HCT116 (cell line): ENCODE results near the gene ARHGAP28. TPM values are rescaled to one million over a fixed set of nuclear protein-coding genes. Genes with fewer than 3 reads are reported as not detected.

Source experiments
- ATAC-seq: fragments of 200-7000 bp; cut with Tn5 transposase; 2 replicates; pipeline ENCODE4 v1.9.1; 2020; ENCODE audit warnings: mild to moderate bottlenecking, moderate library complexity
- BruUV-seq: library from RNA; stranded (reverse); fragments of 400-500 nt; replicated peaks from 2 replicates; lab custom pipeline; 2021; lab: Mats Ljungman, UMichigan
- CTCF ChIA-PET: fragments of 300-600 bp; sonication (Branson Sonifier 250); formaldehyde crosslinking; loops from one replicate; lab custom pipeline; 2021; ENCODE audit warnings: antibody characterized with exemption; lab: Charles Lee
- POLR2A ChIA-PET: fragments of 300-600, 350-600 bp; sonication (Branson Sonifier 250); formaldehyde crosslinking; loops from one replicate; lab custom pipeline; 2021; ENCODE audit warnings: antibody characterized with exemption; lab: Charles Lee
- RAD21 ChIA-PET, 2 experiments: fragments of 300-600 bp; sonication (Branson Sonifier 250); formaldehyde crosslinking; loops; one replicate each; lab custom pipeline; 2023; ENCODE audit warnings: low total read pairs in 2 of 2; ENCODE audit not compliant: uncharacterized antibody in 2 of 2, unreplicated experiment in 2 of 2, low non-redundant PET in 1 of 2; lab: Charles Lee
- DNase-seq: peaks from one replicate; pipeline ENCODE4 v3.0.0-alpha.2; 2010; ENCODE audit warnings: low read depth, low spot score
- H2AFZ ChIP-seq: fragments of 200-600 bp; shearing (Covaris generic), sonication (generic); 2 replicates; pipeline ENCODE4 v1.6.1; 2017; ENCODE audit warnings: low read depth, mixed run types, mixed read lengths, antibody characterized with exemption, low read length; ENCODE audit not compliant: poor library complexity, severe bottlenecking
- H3K27ac ChIP-seq: 2 replicates; pipeline ENCODE4 v1.5.1; 2012; ENCODE audit warnings: low read depth, low read length
- H3K27me3 ChIP-seq: fragments of 200-600 bp; sonication (generic); 2 replicates; pipeline ENCODE4 v1.6.1; 2016; ENCODE audit warnings: mixed run types, low read length, mixed read lengths; ENCODE audit not compliant: insufficient read depth
- H3K36me3 ChIP-seq, 2 experiments: fragments of 200-500 bp in 1 of 2; fragments of 200-600 bp in 1 of 2; sonication (Bioruptor generic) in 1 of 2; sonication (generic) in 1 of 2; 2 replicates each; pipeline versions ENCODE4 v1.5.1 to v1.6.1; 2014 to 2016; ENCODE audit warnings: low read length in 2 of 2, inconsistent platforms in 1 of 2, mixed read lengths in 1 of 2, mixed run types in 1 of 2; ENCODE audit not compliant: insufficient read depth in 2 of 2, control insufficient read depth in 1 of 2
- H3K4me1 ChIP-seq, 2 experiments: fragments of 200-600 bp in 1 of 2; sonication (generic) in 1 of 2; 2 replicates each; pipeline versions ENCODE4 v1.5.1 to v1.6.1; 2012 to 2017; ENCODE audit warnings: low read length in 2 of 2, inconsistent platforms in 1 of 2, mild to moderate bottlenecking in 1 of 2, mixed read lengths in 1 of 2, mixed run types in 1 of 2, moderate library complexity in 1 of 2; ENCODE audit not compliant: insufficient read depth in 2 of 2, control insufficient read depth in 1 of 2
- H3K4me2 ChIP-seq: fragments of 200-600 bp; sonication (generic); 2 replicates; pipeline ENCODE4 v1.6.1; 2017; ENCODE audit warnings: mixed run types, low read length, mixed read lengths
- H3K4me3 ChIP-seq, 2 experiments: fragments of 200-600 bp in 1 of 2; sonication (generic) in 1 of 2; replicated peaks in 1 of 2; 2 replicates each; pipeline ENCODE4 v1.5.1; 2011 to 2016; ENCODE audit warnings: low read length in 2 of 2, control low read depth in 1 of 2, low read depth in 1 of 2, mild to moderate bottlenecking in 1 of 2, mixed read lengths in 1 of 2, mixed run types in 1 of 2
- H3K79me2 ChIP-seq: fragments of 200-600 bp; sonication (generic); 2 replicates; pipeline ENCODE4 v1.6.1; 2017; ENCODE audit warnings: mild to moderate bottlenecking, mixed run types, low read length, moderate library complexity, mixed read lengths; ENCODE audit not compliant: insufficient read depth
- H3K9ac ChIP-seq: fragments of 200-600 bp; sonication (generic); 2 replicates; pipeline ENCODE4 v1.6.1; 2016; ENCODE audit warnings: low read length, mixed read lengths
- H3K9me2 ChIP-seq: fragments of 200-600 bp; sonication (generic), shearing (Covaris generic); 2 replicates; pipeline ENCODE4 v1.6.1; 2017; ENCODE audit warnings: mixed run types, mild to moderate bottlenecking, moderate library complexity; ENCODE audit not compliant: insufficient read depth
- H3K9me3 ChIP-seq, 2 experiments: fragments of 200-500 bp in 1 of 2; fragments of 200-600 bp in 1 of 2; sonication (Bioruptor generic) in 1 of 2; sonication (generic) in 1 of 2; 2 replicates each; pipeline ENCODE4 v1.6.1; 2014 to 2017; ENCODE audit warnings: low read length in 2 of 2, mixed read lengths in 2 of 2, inconsistent platforms in 1 of 2, low read depth in 1 of 2, mild to moderate bottlenecking in 1 of 2, mixed run types in 1 of 2, moderate library complexity in 1 of 2; ENCODE audit not compliant: control insufficient read depth in 1 of 2, insufficient read depth in 1 of 2
- H4K20me1 ChIP-seq: fragments of 200-600 bp; sonication (generic), shearing (Covaris generic); 2 replicates; pipeline ENCODE4 v1.6.1; 2017; ENCODE audit warnings: mixed run types, mild to moderate bottlenecking, moderate library complexity; ENCODE audit not compliant: insufficient read depth
- ATF3 ChIP-seq: IDR thresholded peaks from 2 replicates; pipeline ENCODE4 v1.6.1; 2012
- CTCF ChIP-seq, 3 experiments: fragments of 200-600 bp in 1 of 3; sonication (generic) in 1 of 3; IDR thresholded peaks in 2 of 3; conservative IDR thresholded peaks in 1 of 3; 2 replicates each; pipeline ENCODE4 v1.5.1; 2012 to 2017; ENCODE audit warnings: low read depth in 2 of 3, low read length in 2 of 3, antibody characterized with exemption in 1 of 3, borderline replicate concordance in 1 of 3, control low read depth in 1 of 3, mild to moderate bottlenecking in 1 of 3, mixed read lengths in 1 of 3, mixed run types in 1 of 3, moderate library complexity in 1 of 3; ENCODE audit not compliant: insufficient read depth in 1 of 3
- FOSL1 ChIP-seq: IDR thresholded peaks from 2 replicates; pipeline ENCODE4 v1.6.1; 2012; ENCODE audit warnings: low read depth
- MAX ChIP-seq: IDR thresholded peaks from 2 replicates; pipeline ENCODE4 v1.6.1; 2012
- RAD21 ChIP-seq: IDR thresholded peaks from 2 replicates; pipeline ENCODE4 v1.6.1; 2012; ENCODE audit warnings: low read depth, mild to moderate bottlenecking
- REST ChIP-seq: IDR thresholded peaks from 2 replicates; pipeline ENCODE4 v1.6.1; 2012; ENCODE audit warnings: low read depth
- SIN3A ChIP-seq: IDR thresholded peaks from 2 replicates; pipeline ENCODE4 v1.6.1; 2012; ENCODE audit warnings: low read depth
- SRF ChIP-seq: IDR thresholded peaks from 2 replicates; pipeline ENCODE4 v1.6.1; 2012; ENCODE audit warnings: low read depth
- TCF7L2 ChIP-seq: IDR thresholded peaks from 2 replicates; pipeline ENCODE4 v1.7.0; 2011; ENCODE audit warnings: borderline replicate concordance, inconsistent platforms; ENCODE audit not compliant: insufficient read depth, insufficient read length; ENCODE audit errors: extremely low read depth
- ZNF274 ChIP-seq: fragments of 200-500 bp; sonication (Bioruptor generic); IDR thresholded peaks from 2 replicates; pipeline ENCODE4 v1.6.1; 2014; ENCODE audit warnings: mild to moderate bottlenecking, low read depth, low read length, inconsistent platforms
- intact Hi-C: fragments of 100-400 bp; cut with micrococcal nuclease; formaldehyde crosslinking; loops from 2 replicates; pipeline ENCODE4 v1.10.0; 2022
- total RNA-seq: library from RNA; stranded (reverse); gene quantifications from one replicate; pipeline ENCODE4 v1.2.1, GENCODE V29; 2021; ENCODE audit not compliant: unreplicated experiment

Gene ARHGAP28
- total RNA-seq, 1 experiment from 2014 or later = not detected

- no peak overlapping the region for H3K4me2 ChIP-seq
- no peak overlapping the region for H3K9ac ChIP-seq
- no peak overlapping the region for H3K27ac ChIP-seq
- ChIA-PET RAD21 (no interaction called here), POLR2A (no interaction called here), CTCF (no interaction called here)
- H3K36me3 ChIP-seq = no peaks in the 10 kb centered on the region
- H3K4me3 ChIP-seq = no peak overlapping the region
- no peak for ATAC-seq
- no peak for DNase-seq
- no peaks in the 10 kb centered on the region for H4K20me1 ChIP-seq
- no peak overlapping the region for H2AFZ ChIP-seq
- H3K9me3 ChIP-seq = peaks cover 7 to 24% of the 10 kb centered on the region in 2 experiments; a peak in 2 of 4 replicates
- intact Hi-C loops = no loop called here
- no TSS peak for BruUV-seq
- TF ChIP-seq ATF3 (no peak), SIN3A (no peak), ZNF274 (no peak), MAX (no peak), CTCF (IDR thresholded peaks at IDR 0.05 in 2 of 3, conservative IDR thresholded peaks at IDR 0.05 in 1 of 3; ENCODE audit: borderline replicate concordance in 1 of 3, insufficient read depth in 1 of 3, low read depth in 2 of 3, low read length in 2 of 3) (no peak), FOSL1 (no peak), RAD21 (no peak), TCF7L2 (no peak), SRF (no peak), REST (no peak)
- H3K79me2 ChIP-seq = no peaks in the 10 kb centered on the region
- no peaks in the 10 kb centered on the region for H3K27me3 ChIP-seq
- no peaks in the 10 kb centered on the region for H3K4me1 ChIP-seq
- no peaks in the 10 kb centered on the region for H3K9me2 ChIP-seq
Observed at GRCh38 chr18:6819332-6819731, 89.8 kb downstream of the ARHGAP28 start.
